ENCODE measurements around the gene NHLRC4.

NHLRC4 gene

DNA sequence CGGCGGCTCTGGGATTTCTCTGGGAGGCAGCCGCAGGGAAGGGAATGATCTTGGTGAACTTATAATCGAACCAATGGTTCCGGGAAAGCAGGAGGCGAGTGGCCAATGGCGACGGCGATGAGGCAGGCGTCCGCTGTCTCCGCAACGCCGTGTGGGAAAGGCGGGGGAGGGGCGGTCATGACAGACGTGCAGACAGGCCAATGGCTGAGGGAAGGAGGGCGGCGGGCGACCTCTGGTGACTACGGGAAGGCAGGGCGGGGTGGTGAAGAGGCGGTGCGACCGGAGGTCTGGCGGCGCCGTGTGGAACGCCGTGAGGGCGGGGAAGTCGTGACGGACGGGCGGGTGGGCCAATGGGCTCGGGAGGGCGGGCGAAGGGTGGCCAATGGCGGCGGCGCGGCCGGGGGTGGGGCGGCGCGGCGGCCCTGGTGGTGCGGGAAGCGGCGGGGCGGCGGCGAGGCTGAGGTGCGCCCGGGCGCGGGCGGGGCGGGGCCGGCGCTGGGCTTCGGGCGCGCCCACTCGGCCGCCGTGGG, 22.9 kb downstream of the NHLRC4 start, which contains the start of gene RAB40C:
Gene RAB40C (plus strand): TSS at position 409 of the 530 bp plus-strand sequence. CDS start 226 bp downstream, outside the sequence.
- Mint-ChIP-seq H3K27me3 (ENCODE audit: low read depth, poor library complexity) (peaks cover 11% of the 10 kb centered on the region), H3K4me3 (peak within 1 kb of the TSS; percentile 98), H3K36me3 (ENCODE audit: low read depth) (peaks cover 7% of the 10 kb centered on the region), H3K27ac (peak within 1 kb of the TSS; percentile 99), H3K9me3 (no peaks in the 10 kb centered on the region), H3K4me1 (peaks cover 67% of the 10 kb centered on the region)
- TF ChIP-seq, protein P1, sequence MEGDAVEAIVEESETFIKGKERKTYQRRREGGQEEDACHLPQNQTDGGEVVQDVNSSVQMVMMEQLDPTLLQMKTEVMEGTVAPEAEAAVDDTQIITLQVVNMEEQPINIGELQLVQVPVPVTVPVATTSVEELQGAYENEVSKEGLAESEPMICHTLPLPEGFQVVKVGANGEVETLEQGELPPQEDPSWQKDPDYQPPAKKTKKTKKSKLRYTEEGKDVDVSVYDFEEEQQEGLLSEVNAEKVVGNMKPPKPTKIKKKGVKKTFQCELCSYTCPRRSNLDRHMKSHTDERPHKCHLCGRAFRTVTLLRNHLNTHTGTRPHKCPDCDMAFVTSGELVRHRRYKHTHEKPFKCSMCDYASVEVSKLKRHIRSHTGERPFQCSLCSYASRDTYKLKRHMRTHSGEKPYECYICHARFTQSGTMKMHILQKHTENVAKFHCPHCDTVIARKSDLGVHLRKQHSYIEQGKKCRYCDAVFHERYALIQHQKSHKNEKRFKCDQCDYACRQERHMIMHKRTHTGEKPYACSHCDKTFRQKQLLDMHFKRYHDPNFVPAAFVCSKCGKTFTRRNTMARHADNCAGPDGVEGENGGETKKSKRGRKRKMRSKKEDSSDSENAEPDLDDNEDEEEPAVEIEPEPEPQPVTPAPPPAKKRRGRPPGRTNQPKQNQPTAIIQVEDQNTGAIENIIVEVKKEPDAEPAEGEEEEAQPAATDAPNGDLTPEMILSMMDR (IDR thresholded peaks at IDR 0.05): no peak
- peak; percentile 99 for DNase-seq

DNA sequence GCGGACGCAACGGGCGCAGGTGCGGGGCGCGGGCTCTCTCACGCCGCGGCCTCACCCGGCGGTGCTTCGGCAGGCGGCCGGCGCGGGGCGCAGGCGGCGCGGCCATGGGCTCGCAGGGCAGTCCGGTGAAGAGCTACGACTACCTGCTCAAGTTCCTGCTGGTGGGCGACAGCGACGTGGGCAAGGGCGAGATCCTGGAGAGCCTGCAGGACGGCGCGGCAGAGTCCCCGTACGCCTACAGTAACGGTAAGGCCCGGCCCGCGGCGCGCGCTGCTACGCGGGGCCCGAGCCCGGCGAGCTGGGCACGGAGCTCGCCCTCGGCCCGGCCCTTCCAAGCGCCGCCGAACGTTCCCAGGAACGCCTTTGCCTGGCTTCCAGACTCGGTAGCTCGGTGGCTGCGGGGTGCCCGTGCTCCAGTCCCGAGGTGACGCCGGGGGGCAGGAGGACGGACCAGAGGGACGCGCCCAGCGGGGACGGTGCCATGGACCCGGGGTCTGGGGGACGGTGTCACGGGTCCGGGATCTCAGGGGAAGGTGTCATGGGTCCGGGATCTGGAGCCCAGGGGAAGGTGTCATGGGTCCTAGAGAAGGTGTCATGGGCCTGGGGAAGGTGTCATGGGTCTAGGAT, 23.5 kb downstream of the NHLRC4 start:
- Mint-ChIP-seq H3K36me3 (ENCODE audit: low read depth) (peaks cover 7% of the 10 kb centered on the region), H3K9me3 (no peaks in the 10 kb centered on the region), H3K27ac (no peak overlapping the region), H3K27me3 (ENCODE audit: low read depth, poor library complexity) (peaks cover 11% of the 10 kb centered on the region), H3K4me3 (peak overlapping the region; percentile 91), H3K4me1 (peaks cover 70% of the 10 kb centered on the region)
- no peak for DNase-seq
- TF ChIP-seq, protein P1 (IDR thresholded peaks at IDR 0.05): no peak

DNA sequence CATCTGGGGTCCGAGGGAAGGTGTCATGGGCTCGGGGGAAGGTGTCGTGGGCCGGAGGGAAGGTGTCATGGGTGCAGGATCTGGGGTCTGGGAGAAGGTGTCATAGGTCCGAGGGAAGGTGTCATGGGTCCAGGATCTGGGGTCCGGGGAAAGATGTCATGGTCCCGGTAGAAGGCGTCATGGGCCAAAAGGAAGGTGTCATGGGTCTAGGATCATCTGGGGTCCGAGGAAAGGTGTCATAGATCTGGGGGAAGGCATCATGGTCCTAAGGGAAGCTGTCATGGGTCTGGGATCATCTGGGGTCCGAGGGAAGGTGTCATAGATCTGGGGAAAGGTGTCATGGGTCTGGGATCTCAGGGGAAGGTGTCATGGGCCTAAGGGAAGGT, 24.0 kb downstream of the NHLRC4 start:
- Mint-ChIP-seq H3K27me3 (ENCODE audit: low read depth, poor library complexity) (peaks cover 6% of the 10 kb centered on the region), H3K27ac (no peak overlapping the region), H3K4me3 (peak overlapping the region; percentile 91), H3K36me3 (ENCODE audit: low read depth) (peaks cover 7% of the 10 kb centered on the region), H3K9me3 (no peaks in the 10 kb centered on the region), H3K4me1 (peaks cover 65% of the 10 kb centered on the region)
- TF ChIP-seq, protein P1 (IDR thresholded peaks at IDR 0.05): no peak
- DNase-seq: no peak

DNA sequence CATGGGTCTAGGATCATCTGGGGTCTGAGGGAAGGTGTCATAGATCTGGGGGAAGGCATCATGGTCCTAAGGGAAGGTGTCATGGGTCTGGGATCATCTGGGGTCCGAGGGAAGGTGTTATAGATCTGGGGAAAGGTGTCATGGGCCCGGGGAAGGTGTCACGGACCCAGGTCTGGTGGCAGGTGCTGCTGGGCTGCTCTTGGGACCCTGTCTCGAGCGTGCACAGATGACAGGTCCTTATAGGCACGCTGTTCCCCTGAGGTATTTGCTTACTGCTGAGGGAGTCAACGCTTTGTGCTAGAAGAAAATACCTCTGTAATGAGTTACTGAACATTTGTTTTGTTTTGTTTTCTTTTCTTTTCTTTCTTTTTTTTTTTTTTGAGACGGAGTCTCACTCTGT, 24.4 kb downstream of the NHLRC4 start:
- H3K27ac Mint-ChIP-seq: no peak overlapping the region
- H3K4me3 Mint-ChIP-seq: peak overlapping the region; percentile 91
- TF ChIP-seq, protein P1 (IDR thresholded peaks at IDR 0.05): no peak

DNA sequence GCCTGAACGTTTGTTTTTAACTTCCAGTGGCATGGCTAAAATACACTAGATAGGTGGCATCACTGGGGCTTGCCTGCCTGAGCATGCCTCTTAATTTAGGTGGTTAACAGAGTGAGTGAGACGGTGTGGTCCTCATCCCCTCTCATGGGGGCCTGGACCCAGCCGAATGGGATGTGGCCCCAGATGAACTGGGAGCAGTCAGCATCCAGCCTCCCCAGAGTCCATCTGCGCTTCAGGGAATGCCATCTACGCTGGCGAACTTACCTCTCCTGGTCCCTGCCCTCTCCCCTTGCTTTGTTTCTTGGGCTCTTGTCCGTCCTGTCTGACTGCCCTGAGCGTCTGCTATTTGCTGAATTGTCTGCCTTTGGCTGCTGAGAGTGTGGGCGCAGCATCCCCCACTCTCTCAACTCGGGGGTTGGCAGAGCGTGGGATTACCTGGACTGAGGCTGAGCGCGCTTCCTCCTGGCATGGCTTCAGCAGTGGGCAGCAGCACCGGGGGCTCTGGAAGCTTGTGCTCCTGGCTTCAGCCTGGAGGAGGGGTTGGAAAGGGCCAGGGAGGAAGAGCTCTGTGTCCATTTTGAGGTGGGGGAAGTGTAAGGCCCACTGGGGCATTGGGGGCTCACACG, 25.2 kb downstream of the NHLRC4 start:
- peaks cover 3% of the 10 kb centered on the region for H3K27me3 Mint-ChIP-seq (ENCODE audit: low read depth, poor library complexity)
- TF ChIP-seq, protein P1 (IDR thresholded peaks at IDR 0.05): no peak
- peak overlapping the region; percentile 91 for H3K4me3 Mint-ChIP-seq
- DNase-seq: no peak
- peaks cover 67% of the 10 kb centered on the region for H3K4me1 Mint-ChIP-seq
- no peaks in the 10 kb centered on the region for H3K9me3 Mint-ChIP-seq
- no peak overlapping the region for H3K27ac Mint-ChIP-seq
- H3K36me3 Mint-ChIP-seq (ENCODE audit: low read depth): peaks cover 19% of the 10 kb centered on the region

More for the DNA sequence above, 24.4 kb downstream of the NHLRC4 start:
- peaks cover 63% of the 10 kb centered on the region for H3K4me1 Mint-ChIP-seq
- no peaks in the 10 kb centered on the region for H3K9me3 Mint-ChIP-seq
- no peak for DNase-seq
- H3K36me3 Mint-ChIP-seq (ENCODE audit: low read depth): peaks cover 12% of the 10 kb centered on the region
- peaks cover 3% of the 10 kb centered on the region for H3K27me3 Mint-ChIP-seq (ENCODE audit: low read depth, poor library complexity)
